PC-9 (cell line): ENCODE data around the gene NECTIN3.

Source experiments
- CTCF ChIP-seq: fragments of 200-600 bp; sonication (generic); conservative IDR thresholded peaks from 2 replicates; pipeline ENCODE4 v1.6.1; 2017; ENCODE audit warnings: mixed run types, antibody characterized with exemption, mild to moderate bottlenecking, moderate library complexity
- EZH2 ChIP-seq: fragments of 200-600 bp; sonication (generic); IDR thresholded peaks from 2 replicates; pipeline ENCODE4 v1.8.0; 2017; ENCODE audit warnings: antibody characterized with exemption, low read depth

GRCh38 chr3:111190518-111190917 is 118.9 kb downstream of the NECTIN3 start:
- TF ChIP-seq CTCF (no peak), EZH2 (no peak)
